OCI-M2 (cell line): ENCODE measurements around the gene NUP214.

ENCODE experiments used
- DNase-seq: peaks from one replicate; lab custom pipeline; 2025; ENCODE audit not compliant: unreplicated experiment; lab: John Stamatoyannopoulos, UW

The NUP214 gene

DNA sequence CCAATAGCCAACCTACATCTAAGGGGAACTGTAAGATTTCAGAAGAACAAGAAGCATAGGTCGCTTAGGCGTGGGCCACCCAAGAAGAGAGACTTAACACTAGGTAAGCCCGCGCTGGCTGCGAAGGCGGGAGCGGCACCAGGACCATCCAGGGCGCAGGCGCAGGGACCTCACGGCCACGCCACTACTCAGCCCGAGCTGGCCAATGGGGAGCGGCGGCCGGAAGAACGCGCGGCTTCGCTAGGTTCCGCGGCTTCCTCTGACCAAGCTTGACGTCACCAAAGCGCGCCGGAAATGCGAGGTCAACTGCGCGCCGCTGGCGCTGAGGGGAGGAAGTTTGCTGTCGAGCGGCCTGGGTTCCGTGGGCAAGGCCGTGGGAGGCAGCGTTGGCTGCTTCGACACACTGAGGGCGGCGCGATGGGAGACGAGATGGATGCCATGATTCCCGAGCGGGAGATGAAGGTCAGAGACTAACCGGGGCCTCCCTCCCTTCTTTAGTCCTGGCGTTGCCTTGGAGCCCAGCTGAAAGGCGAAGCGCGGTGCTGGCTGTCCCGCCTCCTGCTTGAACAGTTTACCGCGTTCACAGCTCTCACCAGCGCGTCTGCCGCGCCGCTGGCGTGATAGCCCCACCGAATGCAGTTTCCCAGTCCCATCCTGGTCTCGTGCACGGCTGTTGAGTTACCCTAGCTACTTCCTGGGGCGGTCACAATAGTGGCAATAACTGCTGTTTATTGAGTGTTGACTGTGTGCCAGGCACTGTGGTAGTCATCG lies at the start of gene NUP214:
Gene NUP214 (plus strand): TSS at position 299 of the 771 bp plus-strand sequence. CDS start 119 bp downstream, at position 418.
- DNase-seq = peak; percentile 53

DNA sequence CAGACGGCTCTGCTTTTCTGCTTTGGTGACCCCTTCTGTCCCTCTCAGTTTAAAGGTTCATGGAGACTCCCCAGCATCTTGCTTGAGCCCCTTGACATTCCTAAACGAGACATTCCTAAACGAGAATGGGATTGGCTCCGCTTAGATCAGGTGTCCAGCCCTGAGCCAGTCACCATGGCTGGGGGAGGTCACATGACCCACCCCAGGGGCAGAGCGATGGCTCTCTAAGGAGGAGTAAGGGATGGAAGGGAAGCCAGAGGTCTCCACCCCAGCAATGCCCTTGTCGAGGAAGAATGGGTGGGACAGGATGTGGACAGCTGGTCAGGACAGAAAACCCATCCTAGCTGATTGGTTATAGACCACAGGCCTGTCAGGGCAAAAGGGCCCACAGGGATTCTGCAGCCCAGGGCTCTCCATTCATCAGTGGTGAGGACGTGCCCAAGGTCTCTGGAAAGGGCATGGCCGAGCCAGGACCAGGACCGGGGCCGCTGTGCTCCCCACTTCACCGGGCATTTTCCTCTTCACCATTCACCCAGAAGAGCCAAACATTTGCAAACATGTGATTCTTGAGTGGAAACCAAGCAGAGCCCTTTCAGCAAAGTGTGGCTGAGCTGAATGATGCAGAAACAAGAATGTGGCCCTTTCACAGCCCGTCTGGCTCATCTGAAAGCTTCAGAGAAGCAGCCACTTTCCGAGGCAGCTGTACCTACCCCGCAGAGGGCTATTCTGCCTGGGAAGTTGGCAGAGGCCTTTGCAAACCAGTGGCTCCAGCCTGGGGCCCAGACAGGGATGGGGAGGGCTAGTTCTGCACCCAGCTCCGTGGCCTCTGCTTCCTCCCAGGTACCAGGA lies 48.8 kb upstream of the NUP214 start:
- no peak for DNase-seq

GRCh38 chr9:131078427-131079366 lies 46.7 kb upstream of the NUP214 start:
- DNase-seq = no peak

- no peak for DNase-seq
Observed at GRCh38 chr9:131080589-131080988, 44.8 kb upstream of the NUP214 start.

DNA sequence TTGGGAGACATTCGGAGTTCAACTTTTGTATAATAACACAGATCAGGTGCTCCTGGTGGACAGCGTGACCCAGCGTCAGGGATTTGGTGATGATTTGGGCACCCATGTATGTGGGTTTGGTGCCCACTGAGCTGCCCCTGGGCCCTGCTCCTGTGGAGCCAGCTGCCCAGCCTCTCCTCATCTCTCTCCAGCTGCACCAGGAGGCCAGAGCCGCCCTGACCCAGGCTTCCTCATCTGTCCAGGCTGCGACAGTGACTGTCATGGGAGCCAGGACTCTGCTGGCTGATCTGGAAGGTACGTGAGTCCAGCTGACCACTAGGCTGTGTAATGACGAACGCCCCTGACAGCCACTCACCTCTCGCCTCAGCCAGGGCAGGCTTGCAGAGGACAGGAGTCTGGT lies 43.5 kb upstream of the NUP214 start:
- no peak for DNase-seq

GRCh38 chr9:131082774-131083512 lies 42.4 kb upstream of the NUP214 start:
- DNase-seq = no peak

GRCh38 chr9:131084661-131085369 lies 40.6 kb upstream of the NUP214 start:
- no peak for DNase-seq

GRCh38 chr9:131085370-131086122 lies 39.8 kb upstream of the NUP214 start:
- DNase-seq = no peak

GRCh38 chr9:131087354-131087893 lies 38.0 kb upstream of the NUP214 start:
- no peak for DNase-seq

DNA sequence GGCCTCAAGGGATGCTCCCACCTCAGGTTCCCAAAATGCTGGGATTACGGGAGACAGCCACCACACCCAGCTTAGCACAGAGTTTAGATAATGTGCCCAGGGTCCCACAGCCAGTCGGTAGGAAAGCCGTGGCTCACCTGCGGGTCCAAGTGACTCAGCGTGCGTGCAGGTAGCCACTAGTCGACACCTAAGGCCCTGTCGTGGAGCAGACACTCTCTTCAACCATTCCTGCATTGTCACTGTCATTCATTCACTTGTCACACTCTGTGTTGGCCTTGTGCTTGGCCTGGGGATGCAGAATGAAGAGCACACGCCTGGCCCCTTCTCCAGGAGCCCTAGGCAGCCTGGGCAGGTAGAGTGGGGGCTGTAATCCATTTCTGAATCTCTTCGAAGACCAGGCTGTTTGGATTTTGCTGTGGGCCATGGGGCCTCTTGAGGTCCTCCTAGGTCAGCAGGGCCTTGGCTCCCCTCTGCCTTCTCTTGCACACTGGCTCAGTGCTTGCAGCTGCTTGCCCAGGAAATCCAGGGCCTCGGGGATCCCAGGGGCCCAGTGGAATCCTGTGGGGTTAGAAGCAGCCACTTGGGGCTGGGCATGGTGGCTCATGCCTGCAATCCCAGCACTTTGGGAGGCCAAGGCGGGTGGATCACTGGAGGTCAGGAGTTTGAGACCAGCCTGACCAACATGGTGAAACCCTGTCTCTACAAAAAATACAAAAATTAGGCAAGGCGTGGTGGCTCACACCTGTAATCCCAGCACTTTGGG lies 35.2 kb upstream of the NUP214 start:
- no peak for DNase-seq

DNA sequence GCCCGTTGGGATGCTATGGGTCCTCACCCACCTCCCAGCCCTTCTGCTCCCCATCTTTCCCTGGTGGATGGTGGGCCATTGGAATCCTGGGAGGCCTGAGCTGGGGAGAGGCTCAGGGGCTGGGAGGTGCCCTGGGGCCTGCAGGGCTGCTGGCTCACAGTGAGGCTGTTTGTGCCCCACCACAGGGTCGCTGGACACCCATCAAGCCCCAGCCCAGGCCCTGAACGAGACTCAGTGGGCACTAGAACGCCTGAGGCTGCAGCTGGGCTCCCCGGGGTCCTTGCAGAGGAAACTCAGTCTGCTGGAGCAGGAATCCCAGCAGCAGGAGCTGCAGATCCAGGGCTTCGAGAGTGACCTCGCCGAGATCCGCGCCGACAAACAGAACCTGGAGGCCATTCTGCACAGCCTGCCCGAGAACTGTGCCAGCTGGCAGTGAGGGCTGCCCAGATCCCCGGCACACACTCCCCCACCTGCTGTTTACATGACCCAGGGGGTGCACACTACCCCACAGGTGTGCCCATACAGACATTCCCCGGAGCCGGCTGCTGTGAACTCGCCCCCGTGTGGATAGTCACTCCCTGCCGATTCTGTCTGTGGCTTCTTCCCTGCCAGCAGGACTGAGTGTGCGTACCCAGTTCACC lies 33.9 kb upstream of the NUP214 start:
- DNase-seq = no peak

DNA sequence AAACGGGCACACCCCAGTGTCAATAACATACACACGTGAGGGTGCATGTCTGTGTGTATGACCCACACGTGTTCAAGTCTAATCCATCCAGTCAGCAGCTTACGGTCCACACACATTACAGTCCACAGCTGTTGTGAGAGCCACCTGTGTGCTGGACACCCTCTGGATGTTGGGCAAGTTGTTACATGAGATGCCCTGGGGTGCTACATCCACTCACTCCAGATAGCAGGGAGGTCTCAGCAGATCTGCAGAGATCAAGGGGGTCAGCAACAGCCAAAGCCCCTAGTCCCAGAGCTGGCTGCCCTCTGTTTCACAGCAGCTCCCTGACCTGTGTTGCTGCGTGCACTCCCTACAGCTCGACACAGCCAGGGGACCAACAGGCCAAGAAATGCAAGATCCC lies 33.4 kb upstream of the NUP214 start:
- no peak for DNase-seq

- DNase-seq = no peak
Observed at GRCh38 chr9:131092548-131093440, 32.6 kb upstream of the NUP214 start.

- no peak for DNase-seq
Observed at GRCh38 chr9:131094015-131094414, 31.4 kb upstream of the NUP214 start.

GRCh38 chr9:131094622-131095021 lies 30.8 kb upstream of the NUP214 start:
- DNase-seq = no peak

DNA sequence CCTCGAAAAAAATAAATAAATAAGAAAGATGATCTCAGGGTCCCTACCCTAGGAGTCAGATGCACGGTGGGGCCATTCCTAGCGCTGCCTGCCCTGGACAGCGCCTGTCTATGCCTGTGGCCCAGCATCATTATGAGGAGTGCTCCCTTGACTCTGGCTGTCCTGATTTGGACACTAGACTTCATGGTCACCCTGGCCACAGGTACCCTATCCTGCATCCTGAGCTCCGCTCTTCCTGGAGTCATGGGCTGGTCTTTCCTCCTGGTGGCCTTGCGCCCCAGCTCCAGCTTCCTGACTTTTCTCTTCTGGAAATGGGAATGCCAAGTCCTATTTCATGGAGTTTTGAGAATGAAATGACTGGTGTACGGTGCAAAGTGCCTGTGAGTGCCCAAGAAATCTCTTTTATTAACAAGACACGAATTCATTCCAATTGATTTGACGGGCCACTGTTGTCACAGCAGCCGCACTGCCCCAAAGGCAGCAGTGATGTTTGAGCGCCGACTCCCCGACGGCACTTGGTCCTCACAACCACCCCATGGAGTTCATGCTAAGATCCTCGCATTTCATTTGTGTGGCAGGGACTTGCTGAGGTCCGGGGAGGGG lies 29.6 kb upstream of the NUP214 start:
- no peak for DNase-seq
